Astrocyte (in vitro differentiated cells and primary cell): Measurements from ENCODE around the gene KLF18. TPM values are rescaled to one million over a fixed set of nuclear protein-coding genes. Genes with fewer than 3 reads are reported as not detected.

Source experiments
- DNase-seq: peaks from one replicate; pipeline ENCODE4 v3.0.0-alpha.2; 2010; ENCODE audit warnings: low read depth
- FAIRE-seq: peaks from 2 replicates; lab custom pipeline; 2011; peaks lifted over from hg19 to GRCh38; lab: Jason Lieb, UNC
- H2AFZ ChIP-seq: 2 replicates; pipeline ENCODE4 v1.6.0; 2012; ENCODE audit warnings: low read depth, low read length, inconsistent platforms
- H3K27ac ChIP-seq: 2 replicates; pipeline ENCODE4 v1.5.1; 2011; ENCODE audit warnings: low read depth, low read length, inconsistent platforms
- H3K27me3 ChIP-seq: 2 replicates; pipeline ENCODE4 v1.6.0; 2011; ENCODE audit warnings: low read length, inconsistent platforms; ENCODE audit not compliant: insufficient read depth
- H3K36me3 ChIP-seq: 2 replicates; pipeline ENCODE4 v1.5.1; 2011; ENCODE audit warnings: low read length, inconsistent platforms; ENCODE audit not compliant: insufficient read depth
- H3K4me1 ChIP-seq: 2 replicates; pipeline ENCODE4 v1.5.1; 2011; ENCODE audit warnings: low read length, inconsistent platforms; ENCODE audit not compliant: insufficient read depth
- H3K4me2 ChIP-seq: 2 replicates; pipeline ENCODE4 v1.6.0; 2012; ENCODE audit warnings: low read length, inconsistent platforms
- H3K4me3 ChIP-seq: 2 replicates; pipeline ENCODE4 v1.5.1; 2011; ENCODE audit warnings: low read depth, mild to moderate bottlenecking, low read length, inconsistent platforms; ENCODE audit not compliant: insufficient read depth
- H3K79me2 ChIP-seq: 2 replicates; pipeline ENCODE4 v1.6.0; 2012; ENCODE audit warnings: mild to moderate bottlenecking, low read length, inconsistent platforms; ENCODE audit not compliant: insufficient read depth
- H3K9ac ChIP-seq: 2 replicates; pipeline ENCODE4 v1.6.0; 2012; ENCODE audit warnings: mild to moderate bottlenecking, low read length, inconsistent platforms
- H3K9me3 ChIP-seq: 2 replicates; pipeline ENCODE4 v1.5.1; 2012; ENCODE audit warnings: low read depth, mild to moderate bottlenecking, low read length, inconsistent platforms; ENCODE audit not compliant: insufficient read depth
- H4K20me1 ChIP-seq: 2 replicates; pipeline ENCODE4 v1.6.0; 2012; ENCODE audit warnings: low read length, inconsistent platforms; ENCODE audit not compliant: insufficient read depth
- H3K27ac Mint-ChIP-seq: one replicate; pipeline ENCODE4 v1.8.0; 2021; ENCODE audit warnings: mild to moderate bottlenecking, mixed read lengths; ENCODE audit not compliant: unreplicated experiment
- H3K27me3 Mint-ChIP-seq: one replicate; pipeline ENCODE4 v1.8.0; 2021; ENCODE audit warnings: low read depth, mixed read lengths; ENCODE audit not compliant: unreplicated experiment
- H3K36me3 Mint-ChIP-seq: one replicate; pipeline ENCODE4 v1.8.0; 2021; ENCODE audit warnings: low read depth, mixed read lengths; ENCODE audit not compliant: unreplicated experiment
- H3K4me1 Mint-ChIP-seq: one replicate; pipeline ENCODE4 v1.8.0; 2021; ENCODE audit warnings: low read depth, mixed read lengths; ENCODE audit not compliant: unreplicated experiment
- H3K4me3 Mint-ChIP-seq: one replicate; pipeline ENCODE4 v1.8.0; 2021; ENCODE audit warnings: mild to moderate bottlenecking, moderate library complexity, mixed read lengths; ENCODE audit not compliant: unreplicated experiment
- H3K9me3 Mint-ChIP-seq: one replicate; pipeline ENCODE4 v1.8.0; 2021; ENCODE audit warnings: mild to moderate bottlenecking, mixed read lengths; ENCODE audit not compliant: unreplicated experiment
- EZH2 ChIP-seq: IDR thresholded peaks from 2 replicates; pipeline ENCODE4 v1.6.1; 2012; ENCODE audit warnings: mild to moderate bottlenecking, low read length, inconsistent platforms; ENCODE audit not compliant: insufficient read depth
- total RNA-seq: library from RNA; stranded (reverse); gene quantifications from 2 replicates; pipeline ENCODE4 v1.2.1, GENCODE V29; 2021
- TF ChIP-seq, protein P1 (sequence below): IDR thresholded peaks from 2 replicates; pipeline ENCODE4 v1.5.1; 2011; ENCODE audit warnings: low read depth, mild to moderate bottlenecking, inconsistent platforms, low read length, moderate library complexity; ENCODE audit not compliant: insufficient read depth

KLF18 gene
- total RNA-seq, 1 donor from 2014 or later = not detected

DNA sequence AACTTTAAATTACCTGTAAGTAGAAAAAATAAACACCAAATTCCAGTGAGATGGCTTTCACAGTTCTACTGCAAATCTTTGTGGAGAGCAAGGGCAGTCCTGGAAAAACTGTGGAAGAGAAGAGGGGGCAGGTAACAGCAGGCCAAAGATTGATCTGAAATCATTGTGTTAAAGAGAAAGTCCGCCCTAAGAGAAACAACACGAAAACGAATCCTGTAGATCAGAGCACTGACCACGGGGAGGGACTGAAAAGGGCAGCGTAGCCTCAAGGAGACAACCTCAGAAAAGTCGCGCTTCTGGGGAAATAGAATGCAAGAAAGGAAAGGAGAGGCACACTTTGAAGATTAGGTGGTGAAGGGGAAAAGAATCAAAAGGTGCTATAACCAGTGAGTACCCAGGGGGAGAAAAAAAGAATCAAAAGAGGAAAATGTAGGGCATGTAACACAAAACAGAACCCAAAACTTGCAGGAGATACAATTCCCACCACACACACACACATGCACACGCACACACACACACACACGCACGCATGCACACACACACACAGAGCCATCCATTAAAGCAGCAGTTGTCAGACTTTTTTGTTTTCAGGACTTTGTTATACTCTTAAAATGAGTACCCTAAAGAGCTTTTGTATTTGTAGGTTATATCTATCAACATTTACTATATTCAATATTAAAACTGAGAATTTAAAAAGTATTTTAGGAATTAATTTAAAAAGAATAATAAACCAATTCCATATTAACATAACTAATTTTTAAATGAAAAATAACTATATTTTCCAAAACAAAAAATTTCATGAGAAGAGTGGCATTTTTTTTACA is 50.8 kb downstream of the KLF18 start:
- Histone ChIP-seq H3K79me2 (no peaks in the 10 kb centered on the region), H3K9ac (no peak overlapping the region), H3K36me3 (no peaks in the 10 kb centered on the region), H3K4me2 (no peak overlapping the region), H3K4me3 (no peak overlapping the region), H2AFZ (no peak overlapping the region), H4K20me1 (no peaks in the 10 kb centered on the region), H3K27ac (no peak overlapping the region), H3K4me1 (peaks cover 3% of the 10 kb centered on the region), H3K27me3 (peaks cover 3% of the 10 kb centered on the region), H3K9me3 (no peaks in the 10 kb centered on the region)
- peak overlapping the region; percentile 63 for H3K27ac Mint-ChIP-seq
- H3K36me3 Mint-ChIP-seq = no peaks in the 10 kb centered on the region
- H3K27me3 Mint-ChIP-seq = no peaks in the 10 kb centered on the region
- no peak for TF ChIP-seq EZH2
- TF ChIP-seq, protein P1, sequence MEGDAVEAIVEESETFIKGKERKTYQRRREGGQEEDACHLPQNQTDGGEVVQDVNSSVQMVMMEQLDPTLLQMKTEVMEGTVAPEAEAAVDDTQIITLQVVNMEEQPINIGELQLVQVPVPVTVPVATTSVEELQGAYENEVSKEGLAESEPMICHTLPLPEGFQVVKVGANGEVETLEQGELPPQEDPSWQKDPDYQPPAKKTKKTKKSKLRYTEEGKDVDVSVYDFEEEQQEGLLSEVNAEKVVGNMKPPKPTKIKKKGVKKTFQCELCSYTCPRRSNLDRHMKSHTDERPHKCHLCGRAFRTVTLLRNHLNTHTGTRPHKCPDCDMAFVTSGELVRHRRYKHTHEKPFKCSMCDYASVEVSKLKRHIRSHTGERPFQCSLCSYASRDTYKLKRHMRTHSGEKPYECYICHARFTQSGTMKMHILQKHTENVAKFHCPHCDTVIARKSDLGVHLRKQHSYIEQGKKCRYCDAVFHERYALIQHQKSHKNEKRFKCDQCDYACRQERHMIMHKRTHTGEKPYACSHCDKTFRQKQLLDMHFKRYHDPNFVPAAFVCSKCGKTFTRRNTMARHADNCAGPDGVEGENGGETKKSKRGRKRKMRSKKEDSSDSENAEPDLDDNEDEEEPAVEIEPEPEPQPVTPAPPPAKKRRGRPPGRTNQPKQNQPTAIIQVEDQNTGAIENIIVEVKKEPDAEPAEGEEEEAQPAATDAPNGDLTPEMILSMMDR = no peak
- H3K4me3 Mint-ChIP-seq = no peak overlapping the region
- DNase-seq (no peak), FAIRE-seq (no peak)
- peaks cover 17% of the 10 kb centered on the region for H3K4me1 Mint-ChIP-seq
- peaks cover 3% of the 10 kb centered on the region for H3K9me3 Mint-ChIP-seq

DNA sequence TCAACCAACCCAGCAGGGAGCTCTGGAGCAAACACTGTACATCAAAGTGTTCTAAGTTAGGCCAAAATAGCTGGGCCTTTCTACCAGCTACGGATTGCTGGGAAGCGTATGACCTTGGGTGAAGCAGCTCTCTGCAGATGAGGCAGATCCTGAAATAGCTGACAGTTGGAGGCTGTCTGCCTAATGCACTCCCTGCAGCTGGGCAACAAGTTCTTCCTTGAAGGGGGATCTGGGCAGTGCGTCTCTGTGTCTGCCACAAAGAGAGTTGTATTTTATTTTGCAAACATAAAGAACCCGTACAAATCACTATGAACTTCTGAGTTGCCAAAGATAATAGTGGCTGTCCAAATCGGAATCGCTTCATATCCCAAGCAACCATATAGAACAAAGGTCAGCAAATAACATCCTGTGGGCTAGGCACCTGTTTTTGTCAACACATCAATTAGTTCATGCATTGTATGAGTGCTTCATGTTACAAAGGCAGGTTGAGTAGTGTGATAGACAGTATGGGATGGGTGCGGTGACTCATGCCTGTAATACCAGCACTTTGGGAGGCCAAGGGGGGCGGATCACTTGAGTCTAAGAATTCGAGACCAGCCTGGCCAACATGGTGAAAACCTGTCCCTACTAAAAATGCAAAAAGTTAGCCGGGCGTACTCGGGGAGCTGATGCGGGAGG is 51.9 kb downstream of the KLF18 start:
- H2AFZ ChIP-seq = no peak overlapping the region
- Mint-ChIP-seq H3K4me3 (no peak overlapping the region), H3K4me1 (peaks cover 20% of the 10 kb centered on the region), H3K27ac (no peak overlapping the region), H3K9me3 (peaks cover 1% of the 10 kb centered on the region), H3K36me3 (no peaks in the 10 kb centered on the region), H3K27me3 (no peaks in the 10 kb centered on the region)
- no peak for TF ChIP-seq EZH2
- TF ChIP-seq, protein P1 = no peak
- DNase-seq (no peak), FAIRE-seq (no peak)
- H3K9me3 ChIP-seq = no peaks in the 10 kb centered on the region
- H3K9ac ChIP-seq = no peak overlapping the region
- H3K4me3 ChIP-seq = no peak overlapping the region
- peaks cover 3% of the 10 kb centered on the region for H3K4me1 ChIP-seq
- no peaks in the 10 kb centered on the region for H3K79me2 ChIP-seq
- no peaks in the 10 kb centered on the region for H4K20me1 ChIP-seq
- H3K36me3 ChIP-seq = no peaks in the 10 kb centered on the region
- H3K27ac ChIP-seq = no peak overlapping the region
- H3K4me2 ChIP-seq = no peak overlapping the region
- H3K27me3 ChIP-seq = peaks cover 3% of the 10 kb centered on the region

Other genes starting within 250 kb of the KLF18 start
- gene ARTN, start 207.8 kb downstream of the KLF18 start, total RNA-seq = 1.2 and 1.5 TPM in 2 replicates
- gene IPO13, start 194.7 kb downstream of the KLF18 start, total RNA-seq = 31.0 and 36.1 TPM in 2 replicates
- gene DPH2, start 171.6 kb downstream of the KLF18 start, total RNA-seq = 26.9 and 31.6 TPM in 2 replicates
- 175 and 202 TPM in 2 replicates for gene ATP6V0B, start 166.7 kb downstream of the KLF18 start, total RNA-seq
- gene B4GALT2, start 162.4 kb downstream of the KLF18 start, total RNA-seq = 56.6 and 56.9 TPM in 2 replicates
- 4.2 and 4.3 TPM in 2 replicates for gene CCDC24, start 150.0 kb downstream of the KLF18 start, total RNA-seq
- 45.2 and 51.4 TPM in 2 replicates for gene SLC6A9, start 110.2 kb downstream of the KLF18 start, total RNA-seq
- 0.09 TPM in 1 of 2 replicates, not detected in the other for gene KLF17, start 22.8 kb downstream of the KLF18 start, total RNA-seq
- 33.2 and 33.8 TPM in 2 replicates for gene DMAP1, start 71.8 kb upstream of the KLF18 start, total RNA-seq
- gene ERI3, start 213.6 kb upstream of the KLF18 start, total RNA-seq = 58.3 and 60.5 TPM in 2 replicates